HG02970 (cell line): ENCODE data around the gene SPINK4.
A peak's percentile ranks its signal among the peaks of the same experiment; 100 is the strongest.

Source experiments
- ATAC-seq: cut with Tn5 transposase; IDR thresholded peaks from one replicate; pipeline ENCODE4 v1.9.1; 2021; ENCODE audit warnings: mild to moderate bottlenecking, moderate library complexity, moderate number of reproducible peaks; ENCODE audit not compliant: unreplicated experiment, low FRiP score

SPINK4 gene

DNA sequence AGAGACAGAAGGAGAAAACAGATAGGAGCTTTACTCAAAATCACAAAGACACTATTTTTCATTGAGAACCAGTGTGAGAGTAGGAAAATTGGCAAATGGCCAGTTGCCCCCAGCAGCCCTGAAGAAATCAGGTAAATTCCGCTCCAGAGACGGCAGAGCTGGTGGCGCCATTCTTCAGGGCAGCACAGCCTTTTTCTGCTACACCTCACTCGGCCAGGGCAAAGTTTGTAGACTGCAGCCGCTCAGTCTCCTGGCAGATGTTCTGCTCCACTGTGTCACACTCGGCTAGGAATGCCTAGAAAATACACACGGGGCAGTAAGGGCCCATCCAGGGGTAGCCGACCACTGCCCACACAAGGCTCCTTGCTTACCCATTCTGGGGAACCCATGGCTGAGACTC is 15.0 kb downstream of the SPINK4 start:
- ATAC-seq: no peak

DNA sequence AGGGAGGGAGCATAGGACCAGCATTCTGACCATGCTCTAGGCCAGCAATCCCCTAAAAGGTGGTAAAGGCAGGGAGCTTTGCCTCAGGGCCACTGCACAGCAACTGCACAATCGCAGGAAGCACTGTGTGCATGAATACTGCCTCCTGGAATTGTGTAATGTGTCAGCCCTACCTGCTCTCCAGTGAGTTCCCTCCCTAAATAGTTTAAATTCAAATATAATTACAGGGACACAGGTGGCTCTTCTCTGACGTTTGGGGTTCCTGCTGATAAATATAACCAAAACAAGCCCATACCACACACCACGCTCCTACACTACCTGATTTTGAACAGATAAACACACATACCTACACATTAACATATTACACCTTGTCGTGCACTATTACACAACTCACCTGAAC is 15.5 kb downstream of the SPINK4 start:
- ATAC-seq: no peak

DNA sequence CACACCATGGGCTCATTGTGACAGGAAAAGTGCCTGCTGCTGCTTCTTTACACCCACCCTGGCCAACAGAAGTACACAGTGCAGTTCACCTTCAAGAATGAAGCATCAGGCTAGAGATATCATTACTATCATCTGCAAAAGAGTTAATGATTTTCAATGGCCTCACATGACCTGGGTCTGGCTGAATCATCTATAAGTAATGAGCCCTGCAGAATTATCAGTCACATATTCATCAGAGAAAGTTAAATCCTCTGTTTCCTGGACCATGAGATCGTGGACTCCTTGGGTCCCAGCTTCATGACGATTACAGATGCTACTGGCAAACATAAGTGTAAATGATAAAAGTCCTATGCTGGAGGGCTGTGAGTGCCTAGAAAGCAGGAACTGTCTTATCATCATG is 16.3 kb downstream of the SPINK4 start:
- no peak for ATAC-seq

DNA sequence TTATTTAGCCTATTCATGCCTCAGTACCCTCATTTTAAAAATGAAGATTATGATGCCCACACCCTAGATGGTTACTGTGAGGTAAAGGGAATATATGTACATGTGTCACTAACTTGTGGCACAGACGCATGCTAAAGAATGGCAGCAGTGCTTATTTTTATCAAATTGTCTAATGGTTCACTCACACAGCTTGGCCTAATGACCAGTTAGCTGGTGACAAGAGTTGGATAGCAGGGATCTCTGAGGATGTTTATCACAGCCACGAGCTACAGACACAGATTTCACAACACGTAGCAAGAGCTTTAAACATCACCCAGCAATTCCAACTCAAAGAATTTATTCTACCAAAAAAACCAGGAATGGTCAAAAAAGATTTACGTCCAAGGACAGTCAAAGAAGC is 17.3 kb downstream of the SPINK4 start:
- no peak for ATAC-seq

DNA sequence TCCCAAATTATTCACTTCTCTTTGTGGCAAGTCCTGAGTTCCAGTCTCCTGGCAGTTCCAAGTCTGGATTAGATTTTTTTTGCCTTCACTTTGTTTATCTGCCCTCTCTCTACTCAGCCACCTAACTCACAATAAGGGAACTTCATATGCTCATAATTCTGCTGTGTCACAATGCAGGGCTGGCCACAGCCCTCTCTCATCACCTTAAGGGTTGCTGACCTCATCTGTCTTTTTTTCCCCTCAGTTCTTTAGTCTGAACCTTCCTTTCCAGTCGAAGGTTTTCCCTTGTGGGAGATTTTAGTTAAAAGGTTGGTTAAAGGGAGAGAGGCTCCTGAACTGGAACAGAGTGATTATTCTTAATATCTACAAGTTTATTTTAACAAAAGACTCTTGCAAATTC is 20.4 kb downstream of the SPINK4 start:
- no peak for ATAC-seq

DNA sequence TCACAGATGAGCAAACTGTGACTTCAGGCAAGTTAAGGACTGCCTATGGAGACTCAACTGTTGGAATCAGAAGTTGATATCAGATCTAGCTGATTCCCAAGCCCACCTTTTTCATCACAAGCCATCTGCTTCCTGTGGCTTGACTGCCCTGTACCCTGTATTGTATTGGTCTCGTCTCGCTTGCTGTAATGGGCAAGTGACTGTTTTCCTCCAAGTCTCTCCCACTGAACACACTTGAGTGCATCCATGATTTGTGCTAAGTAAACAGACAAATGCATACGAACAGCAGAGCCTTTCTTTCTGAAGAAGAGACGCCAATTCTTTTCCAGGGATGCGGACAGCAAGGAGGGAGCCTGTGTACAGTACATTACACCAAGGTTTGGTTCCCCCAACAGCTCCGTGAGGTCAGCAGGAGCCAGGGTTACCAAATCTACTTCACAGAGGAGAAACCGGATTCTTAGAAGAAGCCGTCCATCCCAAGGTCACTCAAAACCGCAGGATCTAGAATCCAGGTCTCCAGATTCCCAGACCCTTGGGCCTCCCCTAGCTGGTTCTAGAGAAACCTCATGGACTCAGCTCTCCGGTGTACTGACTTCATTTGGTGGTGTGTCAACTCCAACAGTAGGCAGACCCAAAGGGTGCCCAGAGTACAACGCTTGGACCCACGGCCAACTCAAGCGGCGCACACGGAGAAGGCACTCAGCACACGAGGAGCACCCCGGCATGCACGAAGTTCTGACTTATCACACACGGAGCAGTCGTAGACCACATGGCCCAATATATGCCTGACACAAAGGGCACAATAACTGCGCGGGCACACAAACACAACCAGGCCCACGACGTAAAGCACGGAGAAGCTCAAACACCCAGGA is 23.4 kb downstream of the SPINK4 start:
- no peak for ATAC-seq

DNA sequence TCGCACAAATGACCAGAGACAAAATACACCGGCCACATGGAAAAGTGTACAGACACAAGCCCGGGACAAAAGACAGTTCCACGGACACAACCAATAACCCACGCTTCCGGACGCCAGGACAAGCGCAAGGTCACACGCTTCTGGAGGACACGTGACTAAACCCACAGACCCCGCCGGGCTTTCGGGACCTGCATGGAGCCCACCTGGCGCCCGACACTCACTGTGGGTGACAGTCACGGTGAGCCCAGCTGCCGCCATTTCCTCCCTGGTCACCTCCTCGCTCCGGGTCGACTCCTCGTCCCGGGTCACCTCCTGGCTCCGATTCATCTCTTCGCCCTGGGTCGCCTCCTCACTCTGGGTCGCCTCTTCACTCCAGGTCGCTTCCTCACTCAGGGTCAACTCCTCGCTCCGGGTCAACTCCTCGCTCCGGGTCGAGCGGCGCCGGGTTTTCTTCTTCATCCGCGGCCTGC is 24.1 kb downstream of the SPINK4 start:
- ATAC-seq: peak; percentile 19

DNA sequence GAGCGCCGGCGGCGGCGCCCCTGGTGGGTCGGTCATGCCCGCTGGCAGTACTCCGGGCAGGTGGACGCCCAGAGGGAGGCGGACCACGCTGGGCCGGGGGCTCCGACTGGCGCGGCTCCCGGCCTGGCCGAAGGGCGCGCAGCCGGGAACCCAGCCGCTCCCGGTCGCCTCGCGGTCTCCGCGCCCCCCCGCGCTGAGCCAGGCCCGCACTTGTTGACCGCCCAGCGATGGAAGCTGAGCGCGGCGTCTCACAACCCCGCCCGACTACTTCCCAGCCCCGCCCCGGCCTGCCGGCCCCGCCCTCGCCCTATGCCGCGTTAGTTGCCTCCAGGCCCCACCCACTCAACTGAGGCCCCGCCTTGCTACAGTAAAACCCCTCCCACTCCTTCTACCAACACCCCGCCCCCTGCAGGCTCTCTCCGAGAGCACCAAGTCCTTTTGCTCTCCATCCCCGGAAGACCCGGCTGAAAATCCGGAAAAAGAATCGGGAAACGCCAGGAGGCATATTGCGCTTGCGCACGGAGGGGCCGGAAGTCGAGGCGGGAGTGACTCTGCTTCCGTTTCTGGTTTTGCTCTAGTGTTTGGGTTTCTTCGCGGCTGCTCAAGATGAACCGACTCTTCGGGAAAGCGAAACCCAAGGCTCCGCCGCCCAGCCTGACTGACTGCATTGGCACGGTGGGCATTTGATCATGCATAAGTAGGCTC is 24.7 kb downstream of the SPINK4 start, which contains the start of the genes BAG1 and CHMP5:
TSS of gene BAG1 (minus strand) at position 236 of the 705 bp plus-strand sequence.
TSS of gene CHMP5 (plus strand) at position 577 of the 705 bp plus-strand sequence. CDS start at position 607, 30 bp downstream.
- peak; percentile 90 for ATAC-seq

DNA sequence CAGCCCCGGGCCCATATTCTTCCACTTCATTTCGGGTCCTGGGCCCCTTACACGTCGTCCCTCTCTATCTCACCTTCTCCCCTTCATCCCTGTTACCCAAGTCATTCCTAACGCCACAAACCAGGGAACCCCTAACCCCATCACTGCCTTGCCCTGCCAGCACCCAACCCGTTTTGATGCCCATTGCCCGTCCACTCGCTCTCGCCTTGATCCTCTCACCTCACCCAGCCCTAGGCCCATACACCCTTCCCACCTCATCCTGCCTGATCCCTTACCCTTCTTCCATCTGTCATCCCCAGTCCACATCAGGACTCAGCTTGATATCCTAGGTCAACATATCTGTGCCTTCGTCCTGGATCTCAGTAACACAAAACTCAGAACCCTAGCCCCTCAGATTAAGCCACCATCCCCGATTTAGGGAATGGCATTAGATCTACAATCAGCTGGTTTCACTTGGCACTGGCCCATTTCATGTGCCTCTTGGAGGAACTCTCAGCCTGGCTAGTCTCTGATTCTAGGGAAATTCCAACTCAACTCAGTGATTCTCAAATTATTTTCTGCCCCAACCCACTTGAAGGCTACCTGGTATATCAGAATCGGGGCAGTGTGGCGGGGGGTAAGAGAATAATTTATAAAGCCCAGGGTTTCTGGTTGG is 25.4 kb downstream of the SPINK4 start:
- ATAC-seq: peak; percentile 6

DNA sequence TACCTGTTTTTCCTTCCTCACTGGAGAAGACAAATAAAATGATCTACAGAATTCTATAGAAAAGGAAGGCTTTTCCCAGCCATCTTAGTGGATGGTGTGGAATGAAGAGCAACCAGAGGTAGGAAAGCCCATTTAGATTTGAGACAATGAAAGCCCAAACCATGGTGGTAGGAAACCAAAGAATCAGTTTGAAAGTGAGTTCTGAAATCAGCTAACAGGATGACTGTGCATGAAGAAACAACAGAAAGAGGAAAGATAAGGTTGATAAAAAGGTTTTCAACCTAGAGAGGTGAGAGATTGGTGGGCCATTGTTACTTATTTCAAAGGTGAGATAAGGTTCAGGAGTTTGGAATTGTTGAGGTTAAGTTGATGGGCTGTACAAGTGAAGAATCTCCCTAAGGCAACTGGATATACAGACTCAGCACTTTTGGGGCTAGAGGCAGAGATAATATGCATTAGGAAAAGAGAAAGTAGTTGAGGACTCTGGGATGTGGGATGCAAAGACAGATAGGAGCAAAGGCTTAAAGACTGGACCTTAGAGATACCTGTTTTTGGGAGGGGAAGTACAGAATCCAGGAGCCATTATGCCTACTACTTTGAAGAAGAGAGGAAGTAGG is 27.3 kb downstream of the SPINK4 start:
- ATAC-seq: no peak

DNA sequence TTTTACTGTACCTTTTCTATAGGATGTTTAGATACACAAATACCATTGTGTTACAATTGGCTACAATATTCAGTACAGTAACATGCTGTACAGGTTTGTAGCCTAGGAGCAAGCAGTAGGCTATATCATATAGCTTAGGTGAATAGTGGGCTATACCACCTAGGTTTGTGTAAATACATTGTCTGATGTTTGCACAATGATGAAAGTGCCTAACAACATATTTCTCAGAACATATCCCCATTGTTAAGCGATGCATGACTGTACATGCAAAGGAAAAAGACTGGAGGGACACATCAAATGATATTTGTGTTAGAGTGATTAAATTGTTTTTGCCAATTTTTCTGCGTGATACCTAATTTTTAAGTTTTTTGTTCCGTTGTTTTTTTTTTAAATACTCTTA is 30.2 kb downstream of the SPINK4 start:
- no peak for ATAC-seq

DNA sequence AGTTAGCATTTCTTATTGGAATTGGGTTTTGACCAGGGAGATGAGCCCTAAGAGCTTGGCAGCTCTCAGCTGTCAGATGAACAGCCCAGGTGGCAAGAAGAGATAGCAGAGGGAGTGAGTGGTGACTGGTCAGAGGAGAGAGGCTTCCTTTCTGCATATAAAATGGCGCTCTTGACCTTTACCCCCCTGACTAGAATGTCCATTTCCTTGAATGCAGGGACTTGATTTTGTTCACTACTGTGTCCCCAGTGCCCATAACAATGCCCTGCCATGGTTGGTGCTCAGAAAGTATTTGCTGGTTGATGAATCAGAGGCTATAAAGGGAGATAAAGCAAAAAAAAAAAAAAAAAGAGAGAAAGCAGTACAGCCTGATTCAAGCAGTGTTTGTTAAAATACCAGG is 32.1 kb downstream of the SPINK4 start:
- ATAC-seq: no peak

DNA sequence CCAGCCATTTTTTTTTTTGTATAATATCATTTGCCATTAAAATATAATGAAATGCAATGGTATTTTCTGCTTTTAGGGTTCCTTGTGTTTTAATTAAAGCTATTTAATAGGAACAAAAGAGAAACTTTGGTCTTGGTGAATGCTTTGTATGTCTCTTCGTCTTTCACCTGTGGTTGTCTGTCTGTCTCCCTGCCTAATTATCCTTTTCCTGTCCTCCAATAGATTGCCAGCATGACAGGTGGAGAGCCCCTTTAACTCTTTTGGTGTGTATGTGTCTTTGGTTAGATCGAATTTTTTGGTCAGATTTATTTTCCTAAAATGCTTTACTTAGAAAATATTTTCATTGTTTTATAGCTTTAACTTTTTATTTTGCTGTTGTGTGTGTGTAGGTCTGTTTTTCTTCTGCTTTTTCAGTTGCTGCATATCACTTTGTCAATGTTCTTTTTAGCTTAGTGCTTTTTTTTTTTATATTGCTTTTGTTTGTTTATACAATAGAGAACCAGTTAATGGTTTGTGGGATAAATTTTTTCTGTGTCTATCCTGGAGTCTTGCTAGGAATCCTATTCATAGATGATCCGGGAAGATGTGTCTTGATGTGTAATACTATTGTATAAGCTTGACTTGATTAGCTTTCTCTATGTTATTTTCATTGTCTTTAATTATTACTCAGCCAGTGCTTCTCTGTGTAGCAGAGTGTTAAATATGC is 33.5 kb downstream of the SPINK4 start:
- no peak for ATAC-seq

DNA sequence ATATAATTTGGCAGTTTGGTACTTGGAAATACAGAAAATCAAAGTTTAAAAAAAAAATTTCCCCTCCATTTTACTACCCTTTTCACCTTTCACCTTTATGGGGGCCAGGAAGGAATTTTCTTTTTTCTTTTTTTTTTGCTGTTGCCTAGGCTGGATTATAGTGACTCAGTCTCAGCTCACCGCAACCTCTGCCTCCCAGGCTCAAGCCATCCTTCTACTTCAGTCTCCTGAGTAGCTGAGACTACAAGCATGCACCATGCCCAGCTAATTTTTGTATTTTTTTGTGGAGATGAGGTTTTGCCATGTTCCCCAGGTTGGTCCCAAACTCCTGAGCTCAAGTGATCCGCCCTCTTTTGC is 34.0 kb downstream of the SPINK4 start:
- ATAC-seq: no peak

DNA sequence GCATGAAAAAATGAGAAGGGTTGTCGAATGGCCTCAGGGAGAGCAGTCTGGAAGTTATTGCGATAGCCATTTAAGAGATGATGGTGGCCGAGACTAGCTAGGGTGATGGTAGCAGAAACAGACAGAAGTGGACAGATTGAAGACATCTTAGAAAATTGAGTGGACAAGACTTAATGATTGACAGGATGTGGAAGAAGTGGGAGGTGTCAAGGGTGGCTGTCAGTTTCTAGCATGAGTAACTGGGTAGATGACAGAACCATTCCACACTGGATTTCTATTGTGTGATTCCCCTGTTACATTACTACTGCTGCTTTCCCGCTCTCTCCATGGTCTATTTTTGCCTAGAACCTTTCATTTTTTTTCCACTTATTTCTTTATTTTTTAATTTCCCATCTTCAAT is 37.5 kb downstream of the SPINK4 start:
- no peak for ATAC-seq

DNA sequence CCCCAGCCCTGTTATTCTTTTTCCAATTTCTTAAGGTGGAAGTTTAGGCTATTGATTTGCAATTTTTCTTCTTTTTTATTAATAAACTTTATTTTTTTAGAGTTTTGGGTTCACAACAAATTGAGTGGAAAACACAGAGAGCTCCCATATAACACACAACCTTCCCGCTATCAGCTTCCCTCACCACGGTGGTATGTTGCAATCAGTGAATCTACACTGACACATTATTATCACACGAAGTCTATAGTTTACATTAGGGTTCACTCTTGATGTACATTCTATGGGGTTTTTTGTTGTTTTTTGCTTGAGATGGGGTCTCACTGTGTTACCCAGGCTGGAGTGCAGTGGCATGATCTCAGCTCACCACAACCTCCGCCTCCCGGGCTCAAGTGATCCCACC is 45.5 kb downstream of the SPINK4 start:
- no peak for ATAC-seq

DNA sequence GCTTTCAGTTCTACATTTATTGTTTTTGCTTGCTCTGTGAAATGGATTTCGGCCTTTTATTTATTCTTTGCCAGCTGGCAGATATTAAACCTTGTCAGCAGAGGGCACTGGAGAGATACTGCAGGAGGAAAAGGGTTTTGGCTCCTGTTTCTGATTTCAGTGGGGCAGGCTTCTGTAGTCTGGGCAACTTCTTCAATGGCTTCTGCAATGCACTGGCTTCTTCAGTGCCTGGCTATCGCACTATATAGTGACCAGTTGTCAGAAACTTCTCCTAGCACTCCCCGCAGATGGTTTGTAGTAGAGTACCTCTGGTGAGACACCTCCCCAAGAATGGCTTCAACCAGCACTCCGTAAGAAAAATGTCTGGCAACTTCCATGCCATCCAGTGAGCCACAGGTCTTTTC is 47.1 kb downstream of the SPINK4 start:
- no peak for ATAC-seq

DNA sequence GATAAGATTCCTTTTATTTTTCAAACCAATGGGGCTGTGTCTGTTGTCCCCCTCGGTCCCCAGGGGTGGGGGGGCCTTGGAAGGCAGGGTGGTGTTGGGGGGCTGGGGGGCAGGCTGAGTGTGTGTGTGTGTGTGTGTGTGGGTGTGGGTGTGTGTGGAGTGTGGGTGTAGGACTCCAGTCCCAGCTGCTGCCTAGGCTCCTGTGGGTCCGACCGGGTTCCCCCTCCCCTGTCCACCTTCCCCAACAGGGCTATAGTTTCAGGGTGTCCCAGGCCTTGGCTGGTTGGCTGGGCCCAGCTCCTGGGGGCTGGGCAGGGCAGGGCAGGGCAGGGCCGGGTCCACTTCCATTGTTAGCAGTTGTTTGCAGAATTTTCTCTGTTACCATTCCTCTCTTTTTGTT is 48.3 kb downstream of the SPINK4 start:
- ATAC-seq: no peak

DNA sequence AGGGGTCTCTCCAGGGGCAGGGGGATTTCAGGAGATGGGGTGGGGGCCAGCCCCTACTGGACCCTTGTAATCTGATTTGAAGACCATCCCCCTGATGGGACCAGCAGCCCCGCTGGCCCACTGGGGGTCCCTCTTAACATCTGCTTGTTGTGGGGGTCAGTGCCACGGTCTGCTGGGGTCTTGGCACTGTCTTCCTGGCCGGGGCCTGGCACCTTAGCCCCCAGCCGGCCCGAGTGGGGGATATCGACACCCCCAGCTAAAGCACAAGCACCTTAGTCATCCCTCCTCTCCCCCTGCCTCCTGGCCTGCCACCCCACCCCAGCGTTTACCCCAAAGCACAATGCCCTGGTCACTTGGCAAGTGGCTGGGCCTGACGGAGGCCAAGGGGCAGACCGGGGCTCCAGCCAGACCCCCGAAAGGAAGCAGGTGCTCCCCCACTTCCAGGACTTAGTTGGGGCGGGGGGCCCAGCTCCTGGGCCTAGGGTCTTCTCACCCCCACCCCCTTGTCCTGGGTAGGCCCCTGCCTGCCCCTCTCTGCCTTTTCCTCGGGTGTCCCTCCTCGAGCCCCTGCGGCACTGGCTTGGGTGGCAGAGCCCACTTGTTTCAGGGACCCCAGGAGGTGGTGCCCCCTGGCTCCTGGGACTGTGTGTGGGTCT is 49.0 kb downstream of the SPINK4 start:
- no peak for ATAC-seq

DNA sequence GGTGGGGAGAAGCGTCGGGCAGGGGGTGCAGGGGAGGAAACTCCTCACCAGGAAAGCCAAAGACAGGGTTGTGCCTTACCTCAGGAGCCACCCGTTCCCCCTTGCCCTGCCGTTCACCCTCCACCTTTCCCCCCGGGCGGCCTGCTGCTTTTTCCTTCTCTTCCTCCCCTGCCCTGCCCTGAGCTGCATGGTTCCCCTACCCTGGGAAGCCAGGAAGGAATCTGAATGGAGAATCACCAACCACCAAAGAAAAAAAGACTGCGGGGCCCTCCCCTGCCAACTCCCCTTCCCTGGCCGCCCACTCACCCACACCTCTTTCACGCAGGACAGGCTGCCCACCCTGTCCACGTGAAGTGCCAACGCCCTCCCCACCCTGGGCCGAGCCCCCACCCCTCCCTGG is 49.5 kb downstream of the SPINK4 start:
- ATAC-seq: no peak
